Smooth muscle cell of the brain vasculature (primary cell): ENCODE data around the gene FANCI.

Experiments used
- DNase-seq: peaks from one replicate; pipeline ENCODE4 v3.0.0-alpha.2; 2012; ENCODE audit warnings: low read depth, low spot score

FANCI gene

DNA sequence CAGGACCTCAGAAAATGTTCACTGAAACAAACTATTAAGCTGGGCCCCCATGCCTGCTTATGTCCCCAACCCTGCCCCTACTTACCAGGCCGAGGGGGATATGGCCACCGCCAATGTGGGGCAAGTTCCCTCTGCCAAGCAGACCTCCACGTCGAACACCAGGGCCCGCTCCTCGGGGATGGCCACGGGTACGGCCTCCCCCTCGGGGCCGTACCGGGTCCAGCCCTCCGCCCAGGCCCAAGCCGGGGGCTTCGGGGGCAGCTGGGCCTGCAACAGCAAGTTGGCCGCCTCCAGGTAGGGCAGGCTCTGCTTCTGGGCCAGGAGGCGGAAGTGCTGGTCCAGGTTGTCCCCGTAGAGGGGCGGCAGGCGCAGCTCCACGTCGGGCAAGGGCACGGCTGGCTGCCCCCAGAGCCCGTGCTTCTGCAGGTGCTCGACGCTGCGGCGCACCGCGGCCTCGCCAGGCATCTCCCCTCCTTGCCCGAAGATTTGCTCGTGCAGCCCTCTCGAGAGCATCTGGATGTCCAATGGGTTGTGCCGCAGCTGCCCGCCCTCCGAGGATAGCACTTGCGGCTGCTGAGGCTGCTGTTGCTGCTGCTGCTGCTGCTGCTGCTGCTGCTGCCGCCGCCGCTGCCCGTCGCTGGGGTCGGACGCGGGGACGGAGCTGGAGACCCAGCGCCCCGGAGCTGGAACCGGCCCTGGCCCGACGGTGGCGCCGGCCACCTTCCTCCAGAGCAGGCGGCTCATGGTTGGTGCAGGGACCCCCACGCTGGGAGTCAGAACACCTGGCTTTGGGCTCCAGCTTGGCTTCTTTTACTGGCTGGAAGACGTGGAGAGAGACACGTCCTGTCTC, 89.5 kb downstream of the FANCI start:
- no peak for DNase-seq

DNA sequence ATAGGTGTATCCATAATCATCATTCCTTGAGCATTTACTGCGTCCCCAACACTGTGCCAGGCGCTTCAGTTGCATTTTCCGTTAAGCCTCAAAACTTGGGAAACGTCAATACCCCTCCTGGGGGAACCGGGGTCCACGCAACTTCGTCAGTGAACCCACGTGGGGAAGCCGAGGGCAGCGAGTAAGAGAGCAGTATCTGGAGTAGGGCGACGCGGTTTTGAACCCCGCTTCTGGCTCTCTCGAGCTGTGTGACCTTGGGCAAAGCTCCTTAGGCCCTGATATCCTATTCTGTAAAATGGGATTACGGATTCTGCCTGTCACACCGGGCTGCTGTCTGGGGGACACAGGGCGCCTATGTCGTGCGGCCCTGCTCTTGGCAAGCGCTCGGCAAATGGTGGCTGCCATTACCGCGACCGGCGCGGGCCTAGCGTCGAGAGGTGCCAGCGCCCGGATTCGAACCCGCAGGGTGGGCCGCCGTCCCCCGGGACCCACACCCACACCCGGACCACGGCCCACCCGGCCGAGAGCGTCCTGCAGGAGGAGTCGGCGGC, 90.3 kb downstream of the FANCI start:
- no peak for DNase-seq

DNA sequence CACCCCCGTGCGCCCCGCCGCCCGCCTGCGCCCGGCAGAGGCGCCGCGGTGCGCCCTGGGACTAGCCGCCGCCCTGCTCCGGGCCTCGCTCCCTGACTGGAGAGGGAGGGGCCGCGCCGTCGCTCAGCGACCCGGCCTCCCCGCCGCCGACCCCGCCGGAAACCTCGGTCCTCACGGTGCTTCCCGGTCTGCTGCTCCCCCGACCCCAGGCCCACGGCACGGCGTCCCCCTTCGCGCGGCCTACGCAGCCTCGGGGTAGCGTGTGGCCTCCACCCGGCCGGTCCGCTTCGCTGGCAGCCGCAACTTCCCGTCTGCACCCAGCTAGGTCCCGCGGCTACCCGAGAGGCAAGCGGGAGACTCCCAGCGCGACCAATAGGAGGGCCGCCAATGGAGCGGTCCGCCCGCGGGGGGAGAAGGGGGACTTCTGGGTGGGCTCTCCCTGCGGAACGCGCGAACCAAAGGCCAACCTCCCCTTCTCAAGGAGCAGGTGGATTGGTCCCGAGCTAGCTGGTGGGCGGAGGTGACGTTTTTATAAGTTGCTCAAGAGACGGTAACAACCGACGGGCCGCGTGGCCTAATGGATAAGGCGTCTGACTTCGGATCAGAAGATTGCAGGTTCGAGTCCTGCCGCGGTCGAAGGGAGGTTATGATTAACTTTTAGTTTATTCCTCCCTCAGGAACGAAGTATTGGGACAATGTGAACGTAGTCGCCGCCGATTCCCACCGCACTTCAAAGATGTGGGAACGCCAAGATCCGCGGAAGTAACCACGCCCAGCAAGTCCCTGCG, 90.9 kb downstream of the FANCI start, which contains the start of gene POLG:
TSS of gene POLG (minus strand) at position 315 of the 788 bp plus-strand sequence. CDS start 1,070 bp downstream, outside the sequence.
- DNase-seq, result peak; percentile 98

DNA sequence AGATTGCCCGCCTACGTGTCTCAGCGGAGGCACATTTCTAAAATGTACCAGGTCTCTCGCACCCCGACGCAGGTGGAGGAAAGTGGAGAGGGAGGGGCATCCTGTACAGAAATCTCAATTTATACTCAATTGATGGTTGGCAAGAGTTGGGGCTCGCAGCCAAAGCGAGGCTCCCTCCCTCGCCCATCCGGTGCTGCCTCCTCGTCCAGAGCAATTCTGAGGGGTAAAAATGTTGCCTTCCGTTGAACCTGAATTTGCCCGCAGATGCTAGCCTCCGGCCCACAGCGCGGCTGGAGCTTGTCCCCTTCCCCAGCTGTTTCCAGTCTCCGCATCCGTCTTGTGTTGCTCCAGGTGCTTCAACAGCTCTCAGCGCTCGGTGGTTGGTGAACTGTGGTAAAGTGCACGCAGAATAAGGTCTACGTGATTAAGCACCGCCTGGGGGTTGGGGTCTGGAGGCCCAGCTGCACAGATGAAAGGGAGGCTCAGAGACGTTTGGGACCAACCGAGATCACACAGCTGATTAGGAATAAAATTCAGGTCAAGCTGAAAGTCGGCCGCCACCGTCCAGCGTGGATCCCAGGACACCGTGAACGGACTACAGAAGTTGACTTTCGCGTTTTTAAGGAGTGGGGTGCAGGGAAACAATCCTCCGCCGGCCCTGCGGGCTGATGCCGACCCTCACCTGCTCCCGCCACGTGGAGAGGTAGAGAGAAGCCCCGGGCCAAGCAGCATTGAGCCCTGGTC, 91.7 kb downstream of the FANCI start:
- DNase-seq, result no peak

DNA sequence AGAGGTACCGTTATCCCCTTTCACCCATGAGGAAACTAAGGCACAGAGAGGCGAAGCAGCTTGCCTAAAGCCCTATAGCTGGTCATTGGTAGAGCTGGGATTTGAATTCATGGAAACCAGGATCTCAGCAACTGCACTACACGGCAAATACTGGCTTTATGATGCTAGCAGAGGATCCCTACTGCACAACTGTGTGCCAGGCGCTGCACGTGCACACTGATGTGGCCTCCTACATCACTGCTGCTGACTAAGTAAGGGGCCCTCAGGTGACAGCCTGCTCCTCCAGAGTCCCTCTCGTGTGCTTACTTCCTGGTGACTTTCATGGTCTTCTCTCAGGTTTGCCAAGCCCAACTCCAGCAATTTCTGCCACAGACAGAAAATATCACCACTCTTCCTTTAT, 94.3 kb downstream of the FANCI start:
- DNase-seq, result no peak

DNA sequence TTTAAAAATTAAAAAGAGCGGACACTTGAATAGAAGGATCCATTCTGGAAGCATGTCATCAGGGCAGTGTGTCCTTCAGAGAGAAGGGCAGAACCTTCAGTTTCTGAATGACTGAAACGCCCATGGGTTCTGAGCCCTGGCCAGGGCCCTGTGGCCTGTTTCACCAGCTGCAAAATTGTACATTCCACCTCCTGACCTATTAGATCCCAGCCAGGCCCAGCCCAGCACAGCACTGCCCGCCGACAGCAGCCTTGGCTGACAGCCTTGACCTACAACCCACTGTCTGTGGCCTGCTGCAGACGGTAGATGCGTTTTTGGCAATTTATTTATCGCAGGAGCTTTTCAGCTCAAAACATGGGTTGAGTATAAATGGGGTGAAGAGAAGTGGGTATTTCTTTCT, 96.8 kb downstream of the FANCI start:
- DNase-seq, result no peak

DNA sequence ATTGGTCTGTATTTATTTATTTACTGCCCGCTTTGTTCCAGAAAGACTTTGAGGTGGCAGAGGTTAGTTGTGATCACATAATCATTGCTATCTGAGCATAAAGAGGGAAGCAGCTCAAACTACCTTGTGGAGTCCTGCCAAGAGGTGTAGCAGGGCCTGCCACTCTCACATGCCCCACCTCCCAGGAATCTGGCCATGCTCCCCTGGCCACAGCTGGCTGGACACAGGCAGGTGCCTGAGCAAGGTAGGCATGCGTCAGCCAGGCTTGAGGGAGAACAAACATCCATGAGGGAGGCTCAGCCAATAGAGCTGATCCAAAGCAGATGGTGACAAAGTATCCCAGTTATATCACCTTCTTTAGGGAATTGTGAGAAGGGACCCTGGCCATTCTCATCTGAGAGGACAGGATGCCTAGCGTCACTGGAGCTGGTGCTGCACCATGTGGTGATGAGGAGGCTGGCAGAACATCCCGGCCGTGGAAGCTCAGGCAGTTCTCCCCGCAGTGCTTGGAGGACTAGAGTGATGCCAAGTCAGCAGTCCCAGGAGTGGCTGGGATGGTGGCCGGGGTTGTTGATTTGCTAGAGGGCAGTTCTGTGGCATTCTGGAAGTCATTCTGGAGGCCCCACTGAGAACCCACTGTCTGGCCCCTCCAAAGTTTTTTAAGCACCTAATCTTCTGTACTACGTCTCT, 97.7 kb downstream of the FANCI start:
- DNase-seq, result no peak

DNA sequence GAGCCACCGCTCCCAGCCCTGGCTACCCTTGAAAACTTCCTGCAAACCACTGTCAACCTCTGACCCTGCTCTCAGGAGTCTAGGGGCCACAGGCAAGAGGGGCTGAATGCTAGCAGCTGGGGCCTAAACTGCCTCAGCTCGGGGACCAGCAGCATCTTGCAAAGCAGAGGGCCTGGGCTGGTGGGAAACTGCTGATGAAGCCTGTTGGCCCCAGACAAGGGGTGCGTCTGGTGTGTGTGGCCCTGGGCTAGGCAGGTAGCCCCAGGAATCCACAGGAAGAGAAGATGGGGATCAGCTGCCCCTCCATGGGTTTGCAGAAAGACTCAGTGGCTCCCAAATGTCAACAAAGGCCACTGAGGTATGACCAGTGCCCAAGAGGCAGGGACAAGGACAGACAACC, 99.1 kb downstream of the FANCI start:
- DNase-seq, result no peak

DNA sequence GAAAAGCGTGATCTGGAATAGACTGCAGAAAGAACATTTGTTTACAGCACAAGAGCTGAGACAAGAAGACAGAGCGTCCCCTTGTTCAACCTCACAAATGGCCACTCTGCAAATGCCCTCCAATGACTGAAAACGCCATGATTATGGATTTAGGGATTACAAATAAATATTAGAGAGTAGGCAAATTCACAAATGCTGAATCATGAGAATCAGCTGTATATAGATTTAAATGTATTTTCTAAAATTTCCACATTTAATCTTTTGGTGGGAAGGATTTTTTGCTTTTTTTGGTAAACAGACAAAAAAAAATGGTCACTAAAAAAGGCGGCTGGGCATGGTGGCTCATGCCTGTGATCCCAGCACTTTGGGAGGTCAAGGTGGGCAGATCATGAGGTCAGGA, 101.5 kb downstream of the FANCI start:
- no peak for DNase-seq

DNA sequence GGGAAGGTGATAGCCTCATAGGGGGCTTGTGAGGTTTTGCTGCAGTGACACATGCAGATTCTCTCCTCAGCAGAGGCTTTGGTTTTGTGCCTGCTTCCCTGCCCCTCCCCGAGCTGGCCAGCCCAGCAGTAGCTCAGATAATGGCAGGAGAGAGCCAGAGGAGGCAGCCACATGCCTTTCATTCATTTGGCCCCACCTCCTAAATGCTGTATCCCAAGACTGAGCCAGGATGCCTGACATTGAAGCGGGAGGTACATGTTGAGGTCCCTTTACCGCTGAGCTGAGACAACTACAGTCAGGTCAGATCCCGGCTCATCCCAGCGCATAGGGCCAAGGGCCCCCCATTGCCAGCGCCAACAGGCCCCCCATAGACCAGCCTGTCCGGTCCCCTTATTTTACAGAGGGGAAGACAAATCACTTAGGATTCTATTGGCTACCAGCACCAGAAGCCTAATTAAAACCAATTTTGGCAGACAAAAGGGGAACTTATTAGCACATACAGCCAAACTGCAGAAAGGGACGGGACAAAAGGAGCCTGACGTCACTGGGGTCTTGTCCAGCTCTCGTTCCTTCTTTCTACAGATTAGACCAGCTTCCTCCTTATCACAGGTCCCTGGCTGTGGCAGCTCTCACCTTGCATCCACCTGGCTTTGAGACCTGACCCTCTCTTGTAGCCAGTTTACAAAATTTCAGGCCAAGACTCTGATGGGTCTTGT, 102.9 kb downstream of the FANCI start:
- no peak for DNase-seq

DNA sequence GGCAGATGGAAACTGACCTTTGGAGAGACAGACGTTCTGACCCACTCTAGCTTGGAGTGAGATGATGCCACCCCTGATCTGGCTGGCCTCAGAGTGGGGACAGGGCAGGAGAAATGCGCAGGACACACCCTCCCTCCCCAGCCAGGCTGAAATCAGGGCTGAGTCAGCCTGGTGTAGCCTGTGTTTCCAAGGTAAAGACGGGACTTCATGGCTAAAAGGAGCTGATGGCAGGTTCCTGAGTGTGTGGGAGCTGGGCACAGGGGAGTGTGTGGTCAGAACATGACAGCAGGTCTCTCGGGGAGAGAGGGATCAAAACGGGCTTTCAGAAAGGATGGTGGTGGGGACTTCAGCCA, 105.4 kb downstream of the FANCI start:
- no peak for DNase-seq

DNA sequence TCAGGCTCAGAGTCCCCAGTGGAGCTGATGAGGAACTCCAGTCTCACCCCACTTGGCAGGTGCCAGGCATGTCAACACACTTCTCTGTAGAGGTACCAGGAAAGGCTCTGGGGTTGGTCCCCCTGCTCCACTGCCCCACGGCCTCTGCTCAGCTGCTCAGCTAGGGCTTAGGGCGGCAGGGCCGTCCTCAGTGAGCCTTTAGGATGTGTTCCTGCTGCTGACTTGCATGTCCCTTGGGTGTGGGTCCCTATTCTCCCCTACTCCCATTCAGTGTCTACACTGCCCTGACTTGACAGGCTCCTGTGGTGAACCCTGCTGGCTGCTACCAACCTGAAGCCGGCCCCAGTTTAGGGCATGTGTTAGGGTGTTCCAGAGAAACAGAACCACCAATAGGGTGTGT, 108.7 kb downstream of the FANCI start:
- no peak for DNase-seq

DNA sequence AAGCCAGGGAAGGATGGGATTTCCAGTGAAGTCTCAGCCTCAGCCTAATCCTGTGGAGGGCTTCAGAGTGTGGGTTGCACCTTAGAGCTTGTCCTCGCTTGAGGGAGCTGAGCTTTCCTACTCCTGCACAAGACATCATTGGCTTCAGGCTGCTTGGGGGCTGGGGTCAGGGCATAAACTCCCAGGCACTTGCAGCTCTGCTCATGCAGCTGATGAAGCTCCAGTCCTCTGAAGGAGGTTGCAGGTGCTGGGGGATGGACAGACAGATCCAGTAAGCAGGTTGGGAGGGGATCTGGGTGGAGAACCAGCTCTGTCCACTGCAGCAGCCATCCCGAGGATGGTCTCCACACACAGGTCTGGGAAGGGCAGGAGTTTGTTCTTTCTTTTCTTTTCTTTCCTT, 110.2 kb downstream of the FANCI start:
- DNase-seq, result no peak

DNA sequence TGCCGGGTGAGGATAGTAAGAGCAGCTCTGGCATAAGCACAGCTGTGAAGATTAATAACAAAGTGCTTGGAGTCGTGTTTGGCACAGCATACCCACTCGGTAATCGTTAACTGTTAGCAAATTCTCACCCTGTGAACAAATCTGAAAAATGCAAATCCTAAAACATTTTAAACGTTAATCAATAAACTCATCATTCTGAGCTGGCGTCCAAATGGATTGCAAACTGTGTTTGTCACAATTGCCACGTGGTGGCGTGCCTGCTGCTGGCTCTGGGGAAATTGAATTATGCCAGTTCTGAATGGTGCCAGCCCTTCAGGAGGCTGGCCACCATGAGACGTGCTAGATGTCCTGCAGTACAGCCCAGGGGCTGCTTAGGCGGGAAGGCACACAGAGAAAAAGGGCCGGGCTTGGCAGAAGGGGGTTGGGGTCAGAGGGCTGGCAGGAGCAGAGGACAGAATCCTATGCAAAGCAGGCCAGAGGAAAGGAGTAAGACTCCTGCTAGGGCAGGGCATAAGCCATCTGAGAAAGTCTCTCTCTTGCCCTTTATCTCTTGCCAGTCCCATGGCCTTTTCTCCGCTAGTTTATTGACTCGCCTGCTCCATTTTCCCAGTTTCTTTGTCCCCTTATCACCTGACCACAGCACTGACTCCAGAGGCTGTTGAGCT, 113.0 kb downstream of the FANCI start:
- no peak for DNase-seq

DNA sequence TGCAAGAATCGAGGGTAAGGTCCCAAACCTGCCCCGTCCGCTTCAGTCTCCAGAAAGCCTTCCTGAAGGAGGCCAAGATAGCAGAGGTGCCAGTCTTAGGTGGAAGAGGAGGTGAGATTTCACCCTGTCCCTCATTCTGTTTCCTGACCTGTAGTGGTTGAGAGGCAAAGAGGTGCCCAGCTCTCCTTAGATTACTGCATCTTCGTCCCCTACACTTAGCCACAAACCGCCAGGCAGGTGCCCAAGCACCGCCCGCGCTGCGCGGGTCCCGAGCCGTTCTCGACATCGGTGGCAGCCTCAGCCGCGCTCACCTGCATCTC, 114.6 kb downstream of the FANCI start:
- DNase-seq, result no peak

DNA sequence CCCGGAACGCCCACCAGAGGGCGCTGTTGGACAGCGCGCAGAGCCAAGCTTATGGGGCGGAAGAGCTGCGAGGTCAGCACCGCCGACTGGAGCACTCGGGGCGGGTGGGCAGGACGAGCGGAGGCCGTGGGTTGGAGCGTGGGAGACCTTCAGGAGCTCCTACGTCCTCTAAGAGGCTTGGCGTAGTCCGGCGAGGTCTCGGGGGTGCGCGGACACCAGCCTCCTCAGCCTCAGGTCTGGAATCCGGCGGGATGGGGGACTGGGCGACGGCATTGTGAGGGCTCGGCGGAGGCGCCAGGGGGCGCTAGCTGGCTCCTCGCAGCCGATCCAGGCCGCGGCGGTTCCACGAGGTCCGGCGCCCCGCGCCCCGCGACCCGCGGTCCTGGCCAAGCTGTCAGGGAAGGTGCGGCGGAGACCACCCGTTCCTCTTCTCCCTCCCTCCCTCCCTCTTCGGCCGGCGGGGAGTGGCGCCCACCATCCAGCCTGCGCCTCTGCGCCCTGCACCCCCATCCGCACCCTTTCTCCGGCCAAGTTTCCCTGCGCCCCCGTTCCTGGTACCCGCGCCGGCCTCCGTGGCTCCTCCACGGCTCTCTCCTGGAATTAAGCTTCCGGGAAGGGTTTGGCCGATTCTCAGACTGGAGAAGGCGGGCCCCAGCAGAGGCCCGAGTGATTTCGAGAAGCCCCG, 115.1 kb downstream of the FANCI start:
- no peak for DNase-seq

DNA sequence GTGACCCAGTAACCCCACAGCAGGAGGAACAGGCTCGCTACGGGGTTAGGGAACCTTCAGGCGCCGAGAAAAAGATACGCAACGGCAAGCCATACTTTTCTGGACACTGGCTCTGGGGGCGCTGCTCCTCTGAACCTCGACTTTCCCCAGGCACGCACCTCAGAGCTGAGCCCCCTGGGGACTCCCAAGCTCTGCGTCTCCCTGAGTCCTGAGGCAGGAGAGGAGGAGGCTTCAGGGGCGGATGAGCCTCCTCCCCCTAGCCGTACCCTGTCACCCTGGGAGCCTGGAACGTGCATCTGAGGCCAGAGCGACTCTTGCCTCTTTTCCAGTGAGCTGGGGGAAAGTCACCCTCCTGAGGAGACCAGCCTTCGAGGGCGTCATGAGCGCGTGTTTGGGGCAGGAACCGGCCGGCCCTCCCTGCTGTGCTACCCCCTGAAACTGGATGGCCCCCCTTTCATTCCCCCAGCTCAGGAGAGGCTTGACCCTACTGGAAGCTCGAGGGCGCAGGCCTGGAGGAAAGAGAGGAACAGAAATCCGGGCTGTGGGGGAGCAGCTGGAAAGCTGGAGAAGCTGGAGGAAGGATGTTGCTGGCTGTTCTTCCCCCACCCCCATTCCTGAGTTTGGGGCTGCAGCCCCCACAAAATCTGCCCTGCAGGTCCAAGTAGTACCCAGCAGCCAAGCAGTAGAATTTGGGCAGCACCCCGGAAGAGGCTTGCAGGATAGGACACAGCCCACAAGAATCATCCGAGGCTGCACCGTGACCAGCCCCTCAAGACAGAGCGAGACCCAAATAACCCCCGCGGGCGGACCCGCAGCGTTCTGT, 115.9 kb downstream of the FANCI start:
- no peak for DNase-seq

DNA sequence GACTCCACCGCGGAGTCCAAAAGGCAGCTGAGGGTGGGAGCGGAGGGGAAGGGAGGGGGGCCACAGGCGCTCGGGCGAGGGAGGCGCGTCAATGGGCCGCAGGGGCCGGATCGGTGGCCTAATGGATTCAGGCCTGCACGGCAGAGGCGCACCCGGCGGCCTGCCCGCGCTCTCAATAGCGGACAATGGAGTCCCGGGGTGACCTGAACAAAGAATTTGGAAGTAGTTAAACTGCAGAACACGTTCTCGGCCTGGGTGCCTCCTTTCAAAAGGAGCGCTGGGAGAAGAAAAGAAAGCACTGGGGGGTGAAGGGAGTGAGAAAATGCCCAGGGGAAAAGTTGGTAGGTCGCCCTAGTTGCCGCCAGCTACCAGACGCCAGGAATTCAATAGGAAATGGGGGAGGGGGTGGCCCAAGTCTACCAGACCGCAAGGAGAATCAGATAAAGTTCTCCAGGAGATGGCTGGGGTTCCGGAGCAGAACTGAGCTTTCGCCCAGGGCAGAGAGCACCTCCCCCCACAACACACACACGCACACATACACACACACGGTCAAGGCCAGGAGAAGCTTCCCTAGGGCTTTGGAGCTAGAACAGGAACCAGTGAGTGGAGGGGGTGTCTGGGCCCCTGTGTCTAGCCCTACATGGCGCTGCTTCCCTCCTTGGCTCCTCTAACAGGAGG, 116.7 kb downstream of the FANCI start:
- no peak for DNase-seq
